Measurements from ENCODE around the gene NLGN1.

DNA sequence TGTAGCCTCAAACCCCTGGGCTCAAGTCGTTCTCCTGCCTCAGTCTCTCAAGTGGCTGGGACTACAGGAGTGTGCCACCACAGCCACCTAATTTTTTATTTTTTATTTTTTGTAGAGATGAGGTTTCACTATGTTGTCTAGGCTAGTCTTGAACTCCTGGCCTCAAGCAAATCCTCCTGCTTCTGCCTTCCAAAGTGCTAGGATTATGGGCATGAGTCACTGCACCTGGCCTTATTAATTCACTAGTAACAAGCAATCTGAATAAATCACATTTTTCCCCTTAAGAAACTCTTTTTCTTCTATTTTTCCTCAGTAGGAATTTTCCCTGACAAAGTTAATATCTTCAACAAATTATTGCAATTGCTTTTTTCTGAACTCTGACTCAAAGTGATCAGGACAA lies 336.9 kb downstream of the NLGN1 start:
- TF ChIP-seq CSDC2 (CRISPR knock-in tag; IDR thresholded peaks at IDR 0.05): no peak
- TF ChIP-seq, protein P1, sequence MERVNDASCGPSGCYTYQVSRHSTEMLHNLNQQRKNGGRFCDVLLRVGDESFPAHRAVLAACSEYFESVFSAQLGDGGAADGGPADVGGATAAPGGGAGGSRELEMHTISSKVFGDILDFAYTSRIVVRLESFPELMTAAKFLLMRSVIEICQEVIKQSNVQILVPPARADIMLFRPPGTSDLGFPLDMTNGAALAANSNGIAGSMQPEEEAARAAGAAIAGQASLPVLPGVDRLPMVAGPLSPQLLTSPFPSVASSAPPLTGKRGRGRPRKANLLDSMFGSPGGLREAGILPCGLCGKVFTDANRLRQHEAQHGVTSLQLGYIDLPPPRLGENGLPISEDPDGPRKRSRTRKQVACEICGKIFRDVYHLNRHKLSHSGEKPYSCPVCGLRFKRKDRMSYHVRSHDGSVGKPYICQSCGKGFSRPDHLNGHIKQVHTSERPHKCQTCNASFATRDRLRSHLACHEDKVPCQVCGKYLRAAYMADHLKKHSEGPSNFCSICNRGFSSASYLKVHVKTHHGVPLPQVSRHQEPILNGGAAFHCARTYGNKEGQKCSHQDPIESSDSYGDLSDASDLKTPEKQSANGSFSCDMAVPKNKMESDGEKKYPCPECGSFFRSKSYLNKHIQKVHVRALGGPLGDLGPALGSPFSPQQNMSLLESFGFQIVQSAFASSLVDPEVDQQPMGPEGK (CRISPR knock-in tag; IDR thresholded peaks at IDR 0.05; ENCODE audit: borderline replicate concordance): no peak

All from SK-N-SH treated with all-trans-retinoic acid at 6 μM for 48 hours (cell line).